ENCODE measurements around the gene SCGB1C1. TPM values are rescaled to one million over a fixed set of nuclear protein-coding genes. Genes with fewer than 3 reads are reported as not detected.

Gene SCGB1C1
- total and polyA plus RNA-seq, 2 experiments from 2014 or later, result not detected

DNA sequence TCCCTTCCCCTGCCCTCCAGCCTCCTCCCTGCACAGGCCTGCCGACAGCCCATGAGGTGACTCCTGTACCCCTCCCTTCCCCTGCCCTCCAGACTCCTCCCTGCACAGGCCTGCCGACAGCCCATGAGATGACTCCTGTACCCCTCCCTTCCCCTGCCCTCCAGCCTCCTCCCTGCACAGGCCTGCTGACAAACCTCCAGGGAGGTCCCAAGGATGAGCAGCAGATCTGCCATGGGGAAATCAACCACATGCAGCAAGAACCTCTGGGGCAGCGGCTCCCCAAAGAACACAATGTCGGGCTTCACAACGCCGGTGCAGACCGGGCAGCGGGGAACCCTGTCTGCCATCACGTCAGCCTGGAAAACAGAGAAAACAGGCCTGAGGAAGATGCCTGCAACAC lies 31.0 kb downstream of the SCGB1C1 start:
- H3K4me2 ChIP-seq, result no peak overlapping the region
- no peak overlapping the region for H2AFZ ChIP-seq
- H3K27me3 Mint-ChIP-seq (ENCODE audit: insufficient read depth, low read depth, poor library complexity), result peaks cover 18% of the 10 kb centered on the region
- H3K4me3 Mint-ChIP-seq, result no peak overlapping the region
- H3K36me3 ChIP-seq (ENCODE audit: insufficient read depth), result no peaks in the 10 kb centered on the region
- H3K27ac ChIP-seq (ENCODE audit: low read depth), result no peak overlapping the region
- TF ChIP-seq, protein P1, sequence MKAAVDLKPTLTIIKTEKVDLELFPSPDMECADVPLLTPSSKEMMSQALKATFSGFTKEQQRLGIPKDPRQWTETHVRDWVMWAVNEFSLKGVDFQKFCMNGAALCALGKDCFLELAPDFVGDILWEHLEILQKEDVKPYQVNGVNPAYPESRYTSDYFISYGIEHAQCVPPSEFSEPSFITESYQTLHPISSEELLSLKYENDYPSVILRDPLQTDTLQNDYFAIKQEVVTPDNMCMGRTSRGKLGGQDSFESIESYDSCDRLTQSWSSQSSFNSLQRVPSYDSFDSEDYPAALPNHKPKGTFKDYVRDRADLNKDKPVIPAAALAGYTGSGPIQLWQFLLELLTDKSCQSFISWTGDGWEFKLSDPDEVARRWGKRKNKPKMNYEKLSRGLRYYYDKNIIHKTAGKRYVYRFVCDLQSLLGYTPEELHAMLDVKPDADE (IDR thresholded peaks at IDR 0.05), result no peak
- TF ChIP-seq ZNF462 (CRISPR knock-in tag; IDR thresholded peaks at IDR 0.05) (no peak), JUNB (IDR thresholded peaks at IDR 0.05; ENCODE audit: unreplicated experiment) (no peak), POLR2AphosphoS5 (IDR thresholded peaks at IDR 0.05; ENCODE audit: low read depth) (no peak), STAT1 (IDR thresholded peaks at IDR 0.05; ENCODE audit: unreplicated experiment) (no peak), EZH2phosphoT487 (IDR thresholded peaks at IDR 0.05; ENCODE audit: unreplicated experiment) (no peak), ZNF331 (CRISPR knock-in tag; IDR thresholded peaks at IDR 0.05; ENCODE audit: low read depth) (no peak), CREB1 (CRISPR knock-in tag; IDR thresholded peaks at IDR 0.05; ENCODE audit: low read depth) (no peak)
- H3K27me3 ChIP-seq (ENCODE audit: insufficient read depth), result no peaks in the 10 kb centered on the region
- no peak for ATAC-seq
- no peak for DNase-seq (ENCODE audit: low spot score)
- peaks cover 5% of the 10 kb centered on the region; the same call in 1 of the 3 replicates for H3K36me3 Mint-ChIP-seq (ENCODE audit: low read depth)
- no peaks in the 10 kb centered on the region for H3K9me2 ChIP-seq (ENCODE audit: insufficient read depth)
- H3K79me2 ChIP-seq (replicated peaks; ENCODE audit: insufficient read depth), result 0 out of 2 replicates have a peak, but pooled peaks cover 7% of the 10 kb centered on the region
- H3K9me3 Mint-ChIP-seq, result no peaks in the 10 kb centered on the region
- no peaks in the 10 kb centered on the region for H3K4me1 ChIP-seq (ENCODE audit: insufficient read depth)
- 0 out of 2 replicates have a peak, but pooled peaks cover 3% of the 10 kb centered on the region for H4K20me1 ChIP-seq (replicated peaks; ENCODE audit: insufficient read depth)
- H3K27ac Mint-ChIP-seq, result no peak overlapping the region
- no peaks in the 10 kb centered on the region for H3K4me1 Mint-ChIP-seq
- no peaks in the 10 kb centered on the region for H3F3A ChIP-seq (replicated peaks; ENCODE audit: low read depth)
- no peak overlapping the region for H3K4me3 ChIP-seq
